HS-5 (cell line): ENCODE data around the gene TFF1.

Experiments used
- DNase-seq: peaks from one replicate; pipeline ENCODE4 v3.0.0-alpha.2; 2012; ENCODE audit warnings: low read depth

The TFF1 gene

DNA sequence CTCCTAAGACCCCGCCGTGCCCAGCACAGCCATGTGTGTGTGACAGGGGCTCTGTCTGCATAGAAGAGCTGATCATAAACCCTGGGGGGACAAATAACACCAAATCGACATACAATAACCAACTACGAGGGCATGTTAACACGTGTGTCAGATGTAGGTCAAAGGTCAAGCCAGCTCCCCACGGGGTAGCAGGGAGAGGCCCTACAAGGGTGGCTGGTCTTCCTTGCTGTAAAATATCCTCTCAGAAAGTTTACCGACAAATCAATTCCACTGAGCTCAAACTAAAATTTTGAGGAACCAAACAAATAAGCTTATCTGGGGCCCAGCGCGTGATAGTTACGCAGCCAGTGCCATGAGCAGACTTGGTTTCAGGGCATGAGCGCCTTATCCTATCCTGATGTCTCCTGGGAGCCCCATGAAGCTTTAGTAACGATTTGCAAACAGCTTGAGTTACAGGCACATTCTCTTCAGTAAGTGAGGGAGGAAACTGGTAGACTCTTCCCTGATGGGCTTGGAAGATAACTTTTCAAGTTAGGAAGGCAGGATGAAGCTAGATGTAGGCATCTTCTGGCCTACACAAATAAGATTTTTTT lies 32.2 kb upstream of the TFF1 start:
- no peak for DNase-seq

DNA sequence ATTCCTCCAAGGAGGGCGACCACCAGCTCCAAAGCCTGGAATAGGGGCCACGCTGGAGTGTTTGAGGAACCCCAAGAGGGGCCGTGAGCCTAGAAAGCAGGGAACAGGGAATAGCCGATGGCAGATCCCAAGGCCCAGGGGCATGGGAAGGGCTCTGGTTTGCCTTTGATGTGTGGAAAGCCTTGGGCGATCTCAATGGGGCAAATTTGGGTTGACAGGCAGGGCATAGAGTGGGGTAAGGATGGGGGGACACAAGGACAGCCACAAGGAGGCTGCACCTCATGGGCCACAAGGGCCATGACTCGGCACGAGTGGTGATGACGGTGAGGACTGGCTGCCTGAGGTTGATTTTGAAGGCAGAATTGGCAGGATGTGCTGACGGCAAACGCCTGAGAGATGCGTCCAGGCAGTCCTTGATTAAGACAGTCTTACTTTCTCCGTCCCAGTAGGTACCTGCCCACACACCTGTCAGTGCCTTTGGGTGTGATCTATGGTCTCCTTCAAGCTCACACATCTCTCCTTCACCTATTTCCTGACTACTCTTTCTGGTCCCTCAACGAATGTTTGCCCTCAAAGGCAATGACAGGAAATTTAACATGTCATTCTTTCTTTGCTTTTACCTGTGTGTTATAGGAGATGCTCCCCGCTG lies 31.5 kb upstream of the TFF1 start:
- no peak for DNase-seq

DNA sequence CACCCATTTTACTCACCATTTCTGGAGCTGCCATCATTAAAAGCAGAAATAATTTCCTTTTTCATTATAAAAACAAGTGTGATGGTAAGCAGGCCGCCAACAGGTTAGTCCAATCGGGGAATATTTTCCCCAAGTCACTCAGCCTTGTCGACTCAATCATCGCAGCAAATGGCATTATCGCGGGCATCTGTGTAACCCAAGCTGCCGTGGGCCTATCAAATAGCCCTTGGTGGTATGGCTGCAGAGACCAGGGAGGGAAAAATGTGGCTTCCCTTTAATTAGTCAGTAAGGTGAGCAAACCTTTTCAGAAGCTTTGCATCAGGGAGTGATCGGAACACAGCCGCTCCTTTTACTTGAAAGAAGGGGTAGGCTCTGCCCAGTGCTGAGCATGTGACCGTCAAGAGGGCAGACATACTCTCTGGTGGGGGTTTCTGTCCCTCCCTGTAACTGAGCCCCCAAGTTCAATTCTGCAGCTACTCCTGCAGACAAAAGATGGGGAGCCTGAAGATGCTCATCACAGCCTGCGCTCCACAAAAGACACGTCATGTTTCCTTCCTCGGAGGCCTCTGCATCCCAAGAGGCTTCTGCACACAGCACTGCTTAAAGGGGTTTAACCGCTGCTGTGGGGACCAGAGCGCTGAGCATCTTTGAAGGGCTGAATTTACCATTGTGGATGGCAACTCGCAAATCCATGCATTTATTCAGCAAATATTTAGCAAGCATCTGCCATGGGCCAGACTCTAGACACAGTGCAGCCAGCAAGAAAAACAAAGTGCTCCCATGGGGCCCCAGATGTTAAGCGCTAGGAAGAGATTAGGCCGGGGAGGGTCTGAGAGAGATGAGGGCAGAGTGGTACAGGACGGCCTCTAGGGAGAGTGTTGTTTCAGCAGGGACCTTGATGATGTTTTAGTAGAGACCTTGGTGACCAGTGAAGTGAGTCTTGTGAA lies 30.7 kb upstream of the TFF1 start:
- no peak for DNase-seq

DNA sequence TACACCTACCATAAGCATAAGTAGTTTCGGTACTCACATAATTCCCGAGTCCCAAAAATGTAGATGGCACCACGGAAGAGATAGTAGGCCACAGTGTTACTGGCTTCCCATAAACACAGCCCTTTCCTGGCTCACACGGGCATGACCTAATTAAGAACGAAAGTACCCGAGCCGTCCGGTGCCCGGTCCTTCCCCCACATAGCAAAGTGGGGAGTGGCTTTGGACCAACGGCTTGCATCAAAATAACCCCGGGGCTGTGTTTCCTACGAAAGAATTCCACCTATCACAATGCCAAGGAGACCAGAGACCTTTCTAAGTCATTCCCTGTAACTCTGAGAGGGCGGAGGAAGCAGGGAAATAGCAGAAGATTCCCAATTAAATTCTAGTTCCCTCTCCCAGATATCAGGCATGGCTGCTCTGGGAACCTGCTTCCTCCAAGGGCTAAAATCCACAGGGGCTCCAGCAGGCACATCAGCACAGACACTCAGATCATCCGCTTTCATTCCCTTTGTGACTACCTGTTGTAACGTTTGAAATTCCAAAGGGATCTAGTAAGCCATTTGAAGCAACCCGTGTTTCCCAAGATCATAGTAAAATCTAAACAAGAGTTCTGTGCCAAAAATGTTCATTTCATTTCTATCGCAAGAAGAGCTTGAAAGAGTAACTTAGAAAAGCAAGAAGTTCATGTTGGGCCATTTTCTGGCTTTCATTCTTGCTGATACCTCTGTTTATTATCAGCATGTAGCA lies 29.7 kb upstream of the TFF1 start, which contains the start of gene TMPRSS3:
TMPRSS3 (minus strand) TSS at position 148 of the 747 bp plus-strand sequence. CDS start 635 bp downstream, outside the sequence.
- no peak for DNase-seq

DNA sequence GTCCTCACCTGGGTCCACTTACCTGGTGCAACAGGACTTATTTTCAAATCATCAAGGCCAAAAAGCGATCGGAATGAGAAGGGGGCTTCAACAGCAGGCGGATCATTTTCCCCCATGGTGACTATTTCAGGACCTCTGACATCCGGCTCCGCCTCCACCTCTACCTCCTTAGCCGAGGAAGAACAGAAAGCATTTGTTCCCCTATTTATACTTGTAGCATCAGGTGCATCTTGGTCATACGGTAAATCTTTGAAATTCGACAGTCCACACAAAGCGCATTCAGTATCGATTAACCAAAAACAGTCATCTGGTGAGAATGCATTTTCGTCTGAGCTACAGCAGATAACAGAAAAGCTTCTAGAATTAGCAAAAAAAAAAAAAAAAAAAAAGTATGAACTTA lies 29.0 kb upstream of the TFF1 start:
- DNase-seq: no peak

- no peak for DNase-seq
These were observed 27.2 kb upstream of the TFF1 start for GRCh38 chr21:42393443-42393950.

DNA sequence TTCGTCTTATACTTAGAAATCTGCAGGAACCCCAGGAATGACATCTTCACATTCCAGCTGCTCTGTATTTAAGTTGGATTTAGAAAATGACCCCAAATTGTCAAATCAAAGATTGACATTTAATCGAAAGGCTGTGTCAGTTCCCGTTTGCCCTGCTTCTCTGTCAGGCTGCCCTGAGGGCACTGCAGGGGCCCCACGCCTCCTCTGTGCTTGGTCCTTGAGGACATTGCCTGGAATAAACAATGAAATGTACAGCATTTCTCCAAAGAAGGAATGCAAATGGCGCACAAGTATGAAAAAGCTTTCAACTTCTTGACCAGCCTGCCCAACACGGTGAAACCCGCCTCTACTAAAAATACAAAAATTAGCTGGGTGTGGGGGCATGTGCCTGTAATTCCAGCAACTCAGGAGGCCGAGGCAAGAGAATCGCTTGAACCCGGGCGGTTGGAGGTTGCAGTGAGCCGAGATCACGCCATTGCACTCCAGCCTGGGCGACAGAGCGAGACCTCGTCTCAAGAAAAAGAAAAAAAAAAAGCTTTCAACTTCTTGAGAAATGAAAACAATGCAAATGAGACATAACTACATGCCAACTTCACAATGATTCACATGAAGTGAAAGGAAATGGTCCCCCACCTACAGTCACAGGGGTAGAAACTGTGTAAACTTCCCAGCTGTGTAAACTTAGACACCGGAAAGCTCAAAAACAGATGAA lies 26.6 kb upstream of the TFF1 start:
- DNase-seq: no peak

GRCh38 chr21:42391297-42391696 lies 25.0 kb upstream of the TFF1 start:
- no peak for DNase-seq

- no peak for DNase-seq
These were observed 24.4 kb upstream of the TFF1 start for GRCh38 chr21:42390696-42391095.

DNA sequence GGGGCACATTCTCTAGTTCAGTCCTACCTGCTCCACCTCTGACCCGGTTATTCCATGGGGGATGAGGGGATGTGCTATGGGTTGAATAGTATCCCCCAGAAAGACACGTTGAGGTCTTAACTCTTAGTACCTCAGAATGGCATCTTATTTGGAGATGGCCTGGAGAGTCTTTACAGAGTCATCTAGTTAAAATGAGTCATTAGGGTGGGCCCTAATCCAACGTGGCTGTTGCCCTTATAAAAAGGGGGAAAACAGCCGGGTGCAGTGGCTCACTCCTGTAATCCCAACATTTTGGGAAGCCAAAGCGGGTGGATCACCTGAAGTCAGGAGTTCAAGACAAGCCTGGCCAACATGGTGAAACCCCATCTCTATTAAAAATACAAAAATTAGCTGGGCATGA lies 23.9 kb upstream of the TFF1 start:
- no peak for DNase-seq

DNA sequence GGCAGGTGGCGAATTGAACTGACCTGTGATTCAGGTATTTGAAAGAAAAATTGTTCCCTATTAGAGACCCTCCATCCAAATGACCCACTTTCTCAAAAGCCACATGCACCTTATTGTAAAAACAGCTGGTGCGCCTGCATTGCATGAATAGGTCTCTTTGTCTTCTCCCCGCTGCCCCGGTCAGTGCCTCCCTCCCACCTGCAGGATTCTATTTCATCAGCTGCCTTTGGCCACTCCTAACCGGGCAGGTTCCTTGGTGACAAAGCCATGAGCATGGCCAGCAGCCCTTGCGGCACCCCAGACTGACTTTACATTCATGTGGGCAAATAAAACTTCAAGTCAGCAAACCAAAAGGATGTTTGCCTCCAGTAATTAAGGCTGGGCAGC lies 23.1 kb upstream of the TFF1 start:
- DNase-seq: no peak

- no peak for DNase-seq
These were observed 22.6 kb upstream of the TFF1 start for GRCh38 chr21:42388740-42389448.

DNA sequence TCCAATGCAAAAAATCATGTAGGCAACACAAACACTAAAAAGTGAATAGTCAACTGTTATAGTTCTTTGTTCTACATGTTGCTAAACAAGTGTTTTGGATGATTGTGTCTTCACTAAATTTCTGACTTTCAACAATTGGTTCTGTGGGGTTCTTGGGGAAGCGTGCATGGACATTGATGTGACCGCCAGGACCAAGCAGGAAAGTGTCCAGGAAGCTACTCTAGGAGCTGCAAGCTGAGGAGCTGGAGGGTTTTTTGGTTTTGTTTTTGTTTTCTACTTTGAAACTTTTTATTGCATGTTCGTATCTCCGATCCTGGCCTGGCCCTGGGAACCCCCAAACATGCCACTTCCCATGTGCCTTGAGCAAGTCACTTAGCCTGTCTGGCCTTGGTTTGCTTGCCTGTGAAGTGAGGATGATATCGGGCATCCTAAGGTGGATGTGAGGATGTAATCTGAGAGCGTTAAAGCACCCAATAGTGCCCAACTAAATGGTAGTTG lies 21.6 kb upstream of the TFF1 start:
- DNase-seq: no peak

- DNase-seq: no peak
These were observed 20.8 kb upstream of the TFF1 start for GRCh38 chr21:42387164-42387563.

DNA sequence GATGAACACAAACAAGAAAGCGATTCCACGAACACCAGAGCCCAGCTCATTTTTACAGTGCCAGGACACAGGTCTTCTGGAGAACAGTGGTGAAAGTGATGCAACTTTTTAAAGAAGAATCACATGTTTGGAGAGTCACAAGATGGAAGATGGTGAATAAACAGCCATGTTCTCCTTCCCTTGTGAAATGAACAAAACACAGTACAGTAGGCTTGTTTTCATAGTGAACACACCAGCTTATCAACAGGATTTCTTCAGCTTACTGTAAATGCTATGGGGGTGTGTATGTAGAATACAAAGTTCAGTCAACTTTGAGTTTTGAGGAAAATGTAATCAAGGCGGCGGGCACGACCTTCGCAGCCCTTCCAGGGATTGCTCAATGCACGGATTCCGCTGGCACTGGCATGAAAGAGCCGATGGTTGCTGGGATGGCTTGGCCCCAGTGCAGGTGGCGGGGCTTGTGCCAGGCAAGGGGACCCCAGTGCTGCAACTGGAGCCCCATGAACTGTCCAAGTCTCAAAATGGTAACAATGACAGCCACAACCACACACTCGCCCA lies 19.8 kb upstream of the TFF1 start:
- no peak for DNase-seq

DNA sequence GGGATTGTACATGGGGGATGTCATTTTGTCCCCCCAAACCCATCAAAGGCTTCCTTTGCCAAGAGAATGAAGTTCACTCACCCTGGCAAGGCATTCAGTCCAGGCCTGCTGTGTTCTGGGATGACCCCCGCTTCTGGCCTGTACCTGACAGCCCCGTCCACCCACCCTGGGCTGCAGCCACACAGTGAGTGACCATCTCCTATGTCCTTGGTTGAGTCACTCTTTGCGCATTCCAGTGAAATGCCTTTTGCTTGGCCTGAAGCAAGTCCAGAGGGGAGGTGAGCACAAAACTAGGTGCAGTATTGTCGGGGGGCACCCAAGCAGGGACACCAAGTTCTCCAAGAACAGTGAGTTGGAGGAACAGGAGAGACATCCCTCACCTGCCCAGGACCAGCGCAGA lies 19.3 kb upstream of the TFF1 start:
- DNase-seq: no peak

GRCh38 chr21:42384989-42385388 lies 18.7 kb upstream of the TFF1 start:
- DNase-seq: no peak

DNA sequence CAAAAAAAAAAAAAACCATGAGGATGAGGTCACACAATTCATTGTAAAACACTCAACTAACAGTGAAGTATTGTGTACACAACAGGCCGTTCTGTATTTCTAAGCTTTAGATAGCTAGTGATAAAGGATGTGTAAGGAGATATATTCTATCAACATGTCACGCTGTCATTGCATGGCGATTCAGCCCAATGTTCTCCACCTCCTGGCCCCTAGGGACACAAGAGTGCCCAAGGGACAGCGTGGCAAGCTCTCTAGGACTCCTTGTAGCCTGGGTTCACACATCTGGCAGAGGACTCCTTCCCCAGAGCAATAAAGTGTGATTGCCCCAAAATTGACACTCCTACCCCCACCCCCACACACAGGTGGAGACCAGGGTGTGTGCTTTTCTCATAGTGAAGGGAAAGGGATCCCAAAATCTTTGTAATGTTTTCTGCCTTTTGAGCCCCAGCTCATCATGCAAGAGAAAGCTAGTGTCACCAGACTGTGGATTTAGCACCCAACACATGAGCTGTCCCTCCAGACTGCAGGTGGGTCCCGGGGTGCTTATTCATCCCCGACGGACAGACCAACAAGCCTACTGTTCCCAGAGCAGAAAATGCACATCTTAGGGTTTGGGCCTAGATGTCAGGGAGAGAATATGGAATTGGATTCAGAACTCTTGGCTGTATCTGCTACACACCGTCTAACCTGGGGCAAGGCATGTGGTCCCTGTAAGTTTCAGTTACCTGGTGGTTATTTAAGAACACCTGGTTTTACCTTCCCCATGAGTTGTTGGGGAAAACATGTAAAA lies 18.0 kb upstream of the TFF1 start:
- no peak for DNase-seq

GRCh38 chr21:42383331-42383730 lies 17.0 kb upstream of the TFF1 start:
- no peak for DNase-seq
